Ascending aorta (tissue), 2 donors: ENCODE results near the gene XPO6. TPM values are rescaled to one million over a fixed set of nuclear protein-coding genes. Genes with fewer than 3 reads are reported as not detected.

Experiments used
- DNase-seq, 2 donors: peaks; one replicate each; pipeline ENCODE4 v3.0.0-alpha.2; 2019; ENCODE audit warnings: low spot score in 2 of 2
- H3K27ac ChIP-seq, 2 donors: fragments of 200-600 bp; sonication (generic); one replicate each; pipeline ENCODE4 v1.5.1; 2016 to 2017; ENCODE audit warnings: mild to moderate bottlenecking in 1 of 2
- H3K27me3 ChIP-seq: fragments of 200-600 bp; sonication (generic); one replicate; pipeline ENCODE4 v1.5.1; 2017
- H3K36me3 ChIP-seq, 2 donors: fragments of 200-600 bp; sonication (generic); one replicate each; pipeline ENCODE4 v1.5.1; 2016
- H3K4me1 ChIP-seq, 2 donors: fragments of 200-600 bp; sonication (generic); one replicate each; pipeline ENCODE4 v1.5.1; 2016 to 2017; ENCODE audit warnings: mild to moderate bottlenecking in 1 of 2
- H3K4me3 ChIP-seq, 2 donors: fragments of 200-600 bp; sonication (generic); one replicate each; pipeline ENCODE4 v1.5.1; 2016 to 2017; ENCODE audit warnings: mild to moderate bottlenecking in 1 of 2
- H3K9me3 ChIP-seq, 2 donors: fragments of 200-600 bp; sonication (generic); one replicate each; pipeline ENCODE4 v1.5.1; 2016
- intact Hi-C: fragments of 100-400 bp; cut with DNase I; formaldehyde crosslinking; loops from one replicate; pipeline ENCODE4 v1.15.1; 2023
- total RNA-seq: library from RNA; depleted of rRNA; stranded (reverse); fragments of >200 nt; gene quantifications from one replicate; pipeline ENCODE4 v1.1.0, GENCODE V29; 2016
- TF ChIP-seq, protein P1 (sequence below), 3 experiments: fragments of 200-600 bp in 2 of 3; fragments of 450-650 bp in 1 of 3; sonication (generic) in 2 of 3; IDR thresholded peaks; one replicate each; pipeline ENCODE4 v1.5.1; 2016 to 2019; ENCODE audit warnings: antibody characterized with exemption in 3 of 3, mild to moderate bottlenecking in 1 of 3, moderate library complexity in 1 of 3

Gene XPO6
- total RNA-seq, 1 donor from 2014 or later, result 180 TPM

DNA sequence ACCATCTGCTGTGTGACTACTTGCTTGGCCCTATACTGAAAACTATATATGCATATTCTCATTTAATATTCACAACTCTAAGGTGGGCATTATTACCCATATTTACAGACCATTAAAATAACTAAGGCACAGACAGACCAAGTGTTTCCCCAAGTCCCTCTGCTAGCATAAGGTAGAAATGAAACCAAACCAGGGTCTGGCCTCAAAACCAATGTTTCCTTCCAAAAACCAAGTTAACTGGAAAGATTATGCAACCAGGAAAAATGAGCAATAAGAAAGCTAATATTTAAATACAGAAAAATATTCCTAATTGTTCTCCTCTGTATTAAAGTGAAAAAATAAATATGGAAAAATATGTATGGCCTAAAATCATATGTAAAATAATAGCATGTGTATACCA, 50.1 kb downstream of the XPO6 start:
- TF ChIP-seq, protein P1, sequence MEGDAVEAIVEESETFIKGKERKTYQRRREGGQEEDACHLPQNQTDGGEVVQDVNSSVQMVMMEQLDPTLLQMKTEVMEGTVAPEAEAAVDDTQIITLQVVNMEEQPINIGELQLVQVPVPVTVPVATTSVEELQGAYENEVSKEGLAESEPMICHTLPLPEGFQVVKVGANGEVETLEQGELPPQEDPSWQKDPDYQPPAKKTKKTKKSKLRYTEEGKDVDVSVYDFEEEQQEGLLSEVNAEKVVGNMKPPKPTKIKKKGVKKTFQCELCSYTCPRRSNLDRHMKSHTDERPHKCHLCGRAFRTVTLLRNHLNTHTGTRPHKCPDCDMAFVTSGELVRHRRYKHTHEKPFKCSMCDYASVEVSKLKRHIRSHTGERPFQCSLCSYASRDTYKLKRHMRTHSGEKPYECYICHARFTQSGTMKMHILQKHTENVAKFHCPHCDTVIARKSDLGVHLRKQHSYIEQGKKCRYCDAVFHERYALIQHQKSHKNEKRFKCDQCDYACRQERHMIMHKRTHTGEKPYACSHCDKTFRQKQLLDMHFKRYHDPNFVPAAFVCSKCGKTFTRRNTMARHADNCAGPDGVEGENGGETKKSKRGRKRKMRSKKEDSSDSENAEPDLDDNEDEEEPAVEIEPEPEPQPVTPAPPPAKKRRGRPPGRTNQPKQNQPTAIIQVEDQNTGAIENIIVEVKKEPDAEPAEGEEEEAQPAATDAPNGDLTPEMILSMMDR (IDR thresholded peaks at IDR 0.05), result no peak
- no peak overlapping the region for H3K27ac ChIP-seq
- peaks cover 0 to 11% of the 10 kb centered on the region in 2 donors for H3K4me1 ChIP-seq
- no peak for DNase-seq
- no peaks in the 10 kb centered on the region for H3K9me3 ChIP-seq
- intact Hi-C loops, result no loop called here
- H3K36me3 ChIP-seq, result peaks cover 4 to 41% of the 10 kb centered on the region in 2 donors
- no peak overlapping the region for H3K4me3 ChIP-seq
- H3K27me3 ChIP-seq, result no peaks in the 10 kb centered on the region

DNA sequence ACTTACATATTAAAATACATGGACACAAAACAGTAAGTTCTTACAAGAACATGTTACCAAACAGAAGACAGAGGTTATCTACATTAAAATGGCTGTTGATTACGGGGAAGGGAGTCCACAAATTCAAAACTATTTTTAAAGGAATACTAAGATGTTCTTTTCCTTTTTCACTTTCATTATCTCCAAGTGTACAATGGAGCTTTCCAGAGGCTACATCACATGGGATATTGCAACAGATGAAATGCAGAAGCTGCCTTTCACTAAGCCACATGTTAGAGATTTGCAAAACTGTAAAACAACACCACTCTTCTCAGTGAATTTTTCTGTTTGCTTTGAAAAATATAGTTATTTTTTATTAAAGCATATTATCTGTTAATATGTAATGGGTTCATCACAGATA, 53.6 kb downstream of the XPO6 start:
- intact Hi-C loops, result no loop called here

DNA sequence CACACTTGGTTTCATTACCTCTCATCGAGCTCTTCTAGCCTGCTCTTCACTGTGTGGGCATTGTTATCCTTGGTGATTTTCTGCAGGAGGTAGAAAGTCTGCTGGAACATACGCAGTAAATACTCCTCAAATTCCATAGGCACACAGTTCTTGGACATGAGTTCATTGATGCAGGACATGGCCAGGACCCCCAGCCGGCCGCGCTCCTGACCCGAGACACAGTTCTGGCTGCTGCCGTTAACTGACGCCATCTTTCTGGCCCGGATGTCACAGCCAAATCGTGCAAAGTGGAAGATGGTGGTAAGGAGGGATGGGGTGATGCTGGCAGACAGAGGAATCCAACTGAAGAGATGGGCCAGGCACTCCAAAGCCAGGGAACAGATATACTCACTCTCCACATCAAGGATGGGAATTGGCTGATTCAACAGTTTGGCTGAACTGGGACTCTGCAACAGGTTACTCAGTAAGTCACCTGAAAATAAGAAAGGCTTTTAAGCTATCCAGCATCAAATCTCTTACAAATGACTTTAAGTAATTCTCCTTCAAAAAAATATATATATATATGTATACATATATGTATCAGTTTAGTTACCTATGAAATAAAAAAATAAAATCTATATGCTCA, 55.6 kb downstream of the XPO6 start:
- Histone ChIP-seq H3K4me1 (no peaks in the 10 kb centered on the region), H3K9me3 (no peaks in the 10 kb centered on the region), H3K27me3 (no peaks in the 10 kb centered on the region), H3K27ac (no peak overlapping the region), H3K4me3 (no peak overlapping the region), H3K36me3 (peaks cover 23 to 45% of the 10 kb centered on the region in 2 donors)
- TF ChIP-seq, protein P1 (IDR thresholded peaks at IDR 0.05), result no peak
- DNase-seq, result no peak
- intact Hi-C loops, result no loop called here

More for the DNA sequence above, 53.6 kb downstream of the XPO6 start:
- no peaks in the 10 kb centered on the region for H3K27me3 ChIP-seq
- no peak overlapping the region for H3K27ac ChIP-seq
- TF ChIP-seq, protein P1 (IDR thresholded peaks at IDR 0.05), result no peak
- no peak for DNase-seq
- H3K4me1 ChIP-seq, result no peaks in the 10 kb centered on the region
- H3K4me3 ChIP-seq, result no peak overlapping the region
- peaks cover 12 to 32% of the 10 kb centered on the region in 2 donors for H3K36me3 ChIP-seq
- no peaks in the 10 kb centered on the region for H3K9me3 ChIP-seq

DNA sequence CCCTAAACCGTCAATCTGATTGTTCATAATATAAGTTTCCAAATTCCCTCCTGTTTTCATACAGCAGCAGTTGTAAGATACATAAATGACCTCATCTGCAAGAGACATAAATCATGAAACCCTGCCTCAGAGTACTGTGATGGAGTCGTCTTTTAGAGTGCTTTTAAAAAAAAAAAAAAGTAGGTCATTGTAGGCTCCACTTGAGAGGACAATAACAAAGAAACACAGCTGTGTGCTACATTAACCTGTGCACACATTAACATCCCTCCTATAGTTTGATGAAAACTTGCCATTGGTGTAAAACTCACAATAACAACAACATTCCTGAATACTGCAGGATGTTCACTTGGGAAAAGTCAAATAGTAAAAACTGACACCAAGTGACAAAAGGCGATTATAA, 56.5 kb downstream of the XPO6 start:
- no peak for DNase-seq
- H3K4me1 ChIP-seq, result no peaks in the 10 kb centered on the region
- no peak overlapping the region for H3K4me3 ChIP-seq
- H3K27me3 ChIP-seq, result no peaks in the 10 kb centered on the region
- H3K36me3 ChIP-seq, result peaks cover 23 to 53% of the 10 kb centered on the region in 2 donors
- intact Hi-C loops, result no loop called here
- H3K9me3 ChIP-seq, result no peaks in the 10 kb centered on the region
- no peak overlapping the region for H3K27ac ChIP-seq
- TF ChIP-seq, protein P1 (IDR thresholded peaks at IDR 0.05), result no peak

DNA sequence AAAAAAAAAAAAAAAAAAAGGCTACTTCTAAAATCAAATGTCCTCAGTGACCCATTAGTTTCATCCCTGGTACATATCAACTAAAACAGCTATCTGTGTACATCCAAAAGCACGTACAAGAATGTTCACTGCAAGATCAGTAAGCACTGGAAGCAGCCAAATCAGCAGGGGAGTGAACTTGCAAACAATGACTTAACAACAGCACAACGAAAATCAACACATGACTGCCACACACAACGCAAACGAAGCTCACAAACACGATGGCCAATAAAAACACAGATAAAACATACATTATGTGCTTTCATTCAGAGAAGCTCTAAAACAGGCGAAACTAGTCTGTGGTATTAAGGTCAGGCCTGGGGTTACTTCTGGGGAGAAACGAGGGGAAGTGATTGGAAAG, 60.6 kb downstream of the XPO6 start:
- H3K36me3 ChIP-seq, result peaks cover 40 to 81% of the 10 kb centered on the region in 2 donors
- H3K9me3 ChIP-seq, result no peaks in the 10 kb centered on the region
- intact Hi-C loops, result no loop called here
- no peak overlapping the region for H3K4me3 ChIP-seq
- H3K4me1 ChIP-seq, result no peaks in the 10 kb centered on the region
- TF ChIP-seq, protein P1 (IDR thresholded peaks at IDR 0.05), result no peak
- no peak overlapping the region for H3K27ac ChIP-seq
- no peak for DNase-seq
- H3K27me3 ChIP-seq, result no peaks in the 10 kb centered on the region
